ENCODE measurements around the gene SLC10A7.

DNA sequence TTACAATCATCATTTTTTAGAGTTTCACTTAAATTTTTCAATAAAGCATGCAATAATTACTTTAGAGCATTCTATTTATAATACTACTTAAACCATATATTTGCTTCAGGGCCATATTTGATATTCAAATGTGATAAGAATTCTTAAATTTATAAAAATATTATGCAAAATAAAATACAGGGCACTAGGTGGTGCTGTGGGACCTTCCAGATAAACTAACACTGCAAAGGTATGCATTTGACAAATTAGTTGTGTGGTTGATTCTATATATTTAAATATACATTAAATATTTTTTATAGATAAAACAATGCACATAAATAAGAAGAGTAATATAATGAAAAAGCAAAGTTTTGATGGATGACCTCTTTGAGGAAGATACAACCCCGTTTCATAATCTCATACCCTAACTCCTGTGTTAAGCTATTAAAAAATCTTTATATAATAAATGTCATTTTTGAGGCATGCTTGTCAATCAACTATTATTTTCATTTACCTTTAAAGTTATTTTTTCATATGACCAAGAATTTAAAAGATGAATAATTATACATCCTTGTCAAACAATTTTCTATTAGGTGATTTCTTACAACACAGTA lies 179.0 kb downstream of the SLC10A7 start:
- TF ChIP-seq U2AF1 (optimal IDR thresholded peaks at IDR 0.05; ENCODE audit: low read depth, low read length) (no peak), CTCF (IDR thresholded peaks at IDR 0.05 in 2 of 3, conservative IDR thresholded peaks at IDR 0.05 in 1 of 3; ENCODE audit: insufficient read depth in 2 of 3, low read depth in 1 of 3, low read length in 3 of 3) (peak in 2 of 3 experiments; percentile 36 to 74; a peak in 3 of 6 replicates), PCBP1 (IDR thresholded peaks at IDR 0.05; ENCODE audit: low read depth, low read length, poor library complexity, severe bottlenecking) (no peak), RHOXF2B (CRISPR knock-in tag; conservative IDR thresholded peaks at IDR 0.05) (no peak), MAX (CRISPR knock-in tag; IDR thresholded peaks at IDR 0.05) (no peak), ZNF143 (CRISPR knock-in tag; IDR thresholded peaks at IDR 0.05) (no peak), TOE1 (IDR thresholded peaks at IDR 0.05; ENCODE audit: borderline replicate concordance) (no peak), TOE1 (CRISPR knock-in tag; IDR thresholded peaks at IDR 0.05; ENCODE audit: borderline replicate concordance, low read depth) (no peak), CREM (IDR thresholded peaks at IDR 0.05; ENCODE audit: low read depth) (no peak), SP1 (CRISPR knock-in tag; IDR thresholded peaks at IDR 0.05) (no peak), RB1 (IDR thresholded peaks at IDR 0.05; ENCODE audit: low read depth) (no peak), ZBED1 (IDR thresholded peaks at IDR 0.05) (no peak)
- TF ChIP-seq, protein P1, sequence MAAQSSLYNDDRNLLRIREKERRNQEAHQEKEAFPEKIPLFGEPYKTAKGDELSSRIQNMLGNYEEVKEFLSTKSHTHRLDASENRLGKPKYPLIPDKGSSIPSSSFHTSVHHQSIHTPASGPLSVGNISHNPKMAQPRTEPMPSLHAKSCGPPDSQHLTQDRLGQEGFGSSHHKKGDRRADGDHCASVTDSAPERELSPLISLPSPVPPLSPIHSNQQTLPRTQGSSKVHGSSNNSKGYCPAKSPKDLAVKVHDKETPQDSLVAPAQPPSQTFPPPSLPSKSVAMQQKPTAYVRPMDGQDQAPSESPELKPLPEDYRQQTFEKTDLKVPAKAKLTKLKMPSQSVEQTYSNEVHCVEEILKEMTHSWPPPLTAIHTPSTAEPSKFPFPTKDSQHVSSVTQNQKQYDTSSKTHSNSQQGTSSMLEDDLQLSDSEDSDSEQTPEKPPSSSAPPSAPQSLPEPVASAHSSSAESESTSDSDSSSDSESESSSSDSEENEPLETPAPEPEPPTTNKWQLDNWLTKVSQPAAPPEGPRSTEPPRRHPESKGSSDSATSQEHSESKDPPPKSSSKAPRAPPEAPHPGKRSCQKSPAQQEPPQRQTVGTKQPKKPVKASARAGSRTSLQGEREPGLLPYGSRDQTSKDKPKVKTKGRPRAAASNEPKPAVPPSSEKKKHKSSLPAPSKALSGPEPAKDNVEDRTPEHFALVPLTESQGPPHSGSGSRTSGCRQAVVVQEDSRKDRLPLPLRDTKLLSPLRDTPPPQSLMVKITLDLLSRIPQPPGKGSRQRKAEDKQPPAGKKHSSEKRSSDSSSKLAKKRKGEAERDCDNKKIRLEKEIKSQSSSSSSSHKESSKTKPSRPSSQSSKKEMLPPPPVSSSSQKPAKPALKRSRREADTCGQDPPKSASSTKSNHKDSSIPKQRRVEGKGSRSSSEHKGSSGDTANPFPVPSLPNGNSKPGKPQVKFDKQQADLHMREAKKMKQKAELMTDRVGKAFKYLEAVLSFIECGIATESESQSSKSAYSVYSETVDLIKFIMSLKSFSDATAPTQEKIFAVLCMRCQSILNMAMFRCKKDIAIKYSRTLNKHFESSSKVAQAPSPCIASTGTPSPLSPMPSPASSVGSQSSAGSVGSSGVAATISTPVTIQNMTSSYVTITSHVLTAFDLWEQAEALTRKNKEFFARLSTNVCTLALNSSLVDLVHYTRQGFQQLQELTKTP (IDR thresholded peaks at IDR 0.05; ENCODE audit: low read depth in 1 of 2, partially characterized antibody in 2 of 2), result no peak

Data from K562 (cell line).